HepG2 (cell line): ENCODE measurements around the gene EMC1. TPM values are rescaled to one million over a fixed set of nuclear protein-coding genes. Genes with fewer than 3 reads are reported as not detected.

ENCODE experiments used
- ARID2 ChIP-seq: sonication (generic); formaldehyde crosslinking; IDR thresholded peaks from 2 replicates; pipeline ENCODE4 v1.8.1; 2022; ENCODE audit warnings: mild to moderate bottlenecking, missing genetic modification reagents, borderline replicate concordance
- HMG20B ChIP-seq: conservative IDR thresholded peaks from 2 replicates; pipeline ENCODE4 v1.6.1; 2016; ENCODE audit warnings: missing genetic modification reagents, missing compliant biosample characterization
- HOXA9 ChIP-seq: sonication (generic); formaldehyde crosslinking; IDR thresholded peaks from 2 replicates; pipeline ENCODE4 v1.8.1; 2022; ENCODE audit warnings: missing genetic modification reagents, mild to moderate bottlenecking, moderate library complexity, borderline replicate concordance
- JUN ChIP-seq: sonication (generic); formaldehyde crosslinking; IDR thresholded peaks from 2 replicates; pipeline ENCODE4 v1.4.0; 2020; ENCODE audit warnings: mild to moderate bottlenecking, missing genetic modification reagents
- KDM2A ChIP-seq: sonication (generic); formaldehyde crosslinking; IDR thresholded peaks from 2 replicates; pipeline ENCODE4 v1.4.0; 2020; ENCODE audit warnings: low read depth, missing genetic modification reagents, borderline replicate concordance
- KDM5A ChIP-seq: fragments of 200-600 bp; sonication (generic); IDR thresholded peaks from 2 replicates; pipeline ENCODE4 v1.7.0; 2018; ENCODE audit warnings: antibody characterized with exemption, mild to moderate bottlenecking, low read length, borderline replicate concordance
- MED1 ChIP-seq: sonication (generic); formaldehyde crosslinking; IDR thresholded peaks from 2 replicates; pipeline ENCODE4 v1.4.0; 2020; ENCODE audit warnings: missing genetic modification reagents
- NFKB2 ChIP-seq: sonication (generic); formaldehyde crosslinking; IDR thresholded peaks from 2 replicates; pipeline ENCODE4 v1.4.0; 2020; ENCODE audit warnings: missing genetic modification reagents, borderline replicate concordance
- PAWR ChIP-seq: sonication (generic); formaldehyde crosslinking; IDR thresholded peaks from 2 replicates; pipeline ENCODE4 v1.4.0; 2020; ENCODE audit warnings: missing genetic modification reagents, mild to moderate bottlenecking, borderline replicate concordance
- SOX6 ChIP-seq, 2 experiments: fragments of 450-650 bp in 1 of 2; sonication (generic) in 1 of 2; formaldehyde crosslinking in 1 of 2; IDR thresholded peaks; 2 replicates each; pipeline versions ENCODE4 v1.4.0 to v1.6.1; 2017 to 2020; ENCODE audit warnings: antibody characterized with exemption in 1 of 2, mild to moderate bottlenecking in 1 of 2, missing genetic modification reagents in 1 of 2
- ZFP62 ChIP-seq: sonication (generic); formaldehyde crosslinking; IDR thresholded peaks from 2 replicates; pipeline ENCODE4 v1.4.0; 2020; ENCODE audit warnings: missing genetic modification reagents
- ZFP82 ChIP-seq: sonication (generic); formaldehyde crosslinking; IDR thresholded peaks from 2 replicates; pipeline ENCODE4 v1.5.1; 2020; ENCODE audit warnings: mild to moderate bottlenecking, missing genetic modification reagents, borderline replicate concordance
- ZFX ChIP-seq: sonication (generic); formaldehyde crosslinking; IDR thresholded peaks from 2 replicates; pipeline ENCODE4 v1.4.0; 2020; ENCODE audit warnings: mild to moderate bottlenecking, low read depth, missing genetic modification reagents, moderate library complexity
- ZNF12 ChIP-seq: sonication (generic); formaldehyde crosslinking; IDR thresholded peaks from 2 replicates; pipeline ENCODE4 v1.5.0; 2020; ENCODE audit warnings: missing genetic modification reagents
- ZNF30 ChIP-seq: sonication (generic); formaldehyde crosslinking; IDR thresholded peaks from 2 replicates; pipeline ENCODE4 v1.5.0; 2020; ENCODE audit warnings: mild to moderate bottlenecking, missing genetic modification reagents
- ZNF317 ChIP-seq: sonication (generic); formaldehyde crosslinking; IDR thresholded peaks from 2 replicates; pipeline ENCODE4 v1.5.0; 2020; ENCODE audit warnings: mild to moderate bottlenecking, missing genetic modification reagents
- ZNF343 ChIP-seq: sonication (generic); formaldehyde crosslinking; IDR thresholded peaks from 2 replicates; pipeline ENCODE4 v1.4.0; 2020; ENCODE audit warnings: mild to moderate bottlenecking, missing genetic modification reagents
- ZNF614 ChIP-seq: IDR thresholded peaks from 2 replicates; pipeline ENCODE4 v1.6.1; 2018; ENCODE audit warnings: missing biosample characterization, missing genetic modification reagents, inconsistent platforms, borderline replicate concordance
- ZNF780A ChIP-seq: sonication (generic); formaldehyde crosslinking; IDR thresholded peaks from 2 replicates; pipeline ENCODE4 v1.8.0; 2022; ENCODE audit warnings: mild to moderate bottlenecking, missing genetic modification reagents, moderate library complexity
- polyA plus RNA-seq, 8 experiments: library from polyadenylated mRNA; depleted of rRNA in 3 of 8; stranded (reverse) in 7 of 8; unstranded in 1 of 8; fragments of >200 nt; fragmentation: Illumina TruSeq in 4 of 8; extraction: Trizol in 4 of 8; gene quantifications; 2 replicates each; pipeline versions ENCODE4 v1.2.1 to v1.2.3, GENCODE V29; 2011 to 2016; ENCODE audit warnings: low read depth in 4 of 8, missing spikeins in 1 of 8, mixed read lengths in 1 of 8; ENCODE audit not compliant: insufficient read depth in 1 of 8
- total RNA-seq, 5 experiments: library from RNA; depleted of rRNA; stranded (reverse); fragments of >200 nt; fragmentation: Illumina TruSeq; extraction: Trizol; gene quantifications; 2 replicates each; pipeline ENCODE4 v1.2.3, GENCODE V29; 2016; ENCODE audit warnings: low read depth in 1 of 5
- TF ChIP-seq, protein P1 (sequence below): sonication (generic); formaldehyde crosslinking; IDR thresholded peaks from 2 replicates; pipeline ENCODE4 v1.8.0; 2023; ENCODE audit warnings: mild to moderate bottlenecking, missing genetic modification reagents
- TF ChIP-seq, protein P2 (sequence below): sonication (generic); formaldehyde crosslinking; conservative IDR thresholded peaks from 2 replicates; pipeline ENCODE4 v1.4.0; 2020; ENCODE audit warnings: missing genetic modification reagents
- TF ChIP-seq, protein P3 (sequence below): sonication (generic); formaldehyde crosslinking; IDR thresholded peaks from 2 replicates; pipeline ENCODE4 v1.5.0; 2020; ENCODE audit warnings: mild to moderate bottlenecking, missing genetic modification reagents
- TF ChIP-seq, protein P4 (sequence below), 2 experiments: sonication (generic) in 1 of 2; formaldehyde crosslinking in 1 of 2; IDR thresholded peaks; 2 replicates each; pipeline versions ENCODE4 v1.4.0 to v1.6.1; 2018 to 2020; ENCODE audit warnings: missing genetic modification reagents in 2 of 2, borderline replicate concordance in 1 of 2, low read depth in 1 of 2, mild to moderate bottlenecking in 1 of 2, missing biosample characterization in 1 of 2

EMC1 gene
- total and polyA plus RNA-seq, 2 of the 13 experiments (the other 11 are each of a cell fraction or from before 2014, with no cell fraction given), result 38.0 to 61.3 TPM

DNA sequence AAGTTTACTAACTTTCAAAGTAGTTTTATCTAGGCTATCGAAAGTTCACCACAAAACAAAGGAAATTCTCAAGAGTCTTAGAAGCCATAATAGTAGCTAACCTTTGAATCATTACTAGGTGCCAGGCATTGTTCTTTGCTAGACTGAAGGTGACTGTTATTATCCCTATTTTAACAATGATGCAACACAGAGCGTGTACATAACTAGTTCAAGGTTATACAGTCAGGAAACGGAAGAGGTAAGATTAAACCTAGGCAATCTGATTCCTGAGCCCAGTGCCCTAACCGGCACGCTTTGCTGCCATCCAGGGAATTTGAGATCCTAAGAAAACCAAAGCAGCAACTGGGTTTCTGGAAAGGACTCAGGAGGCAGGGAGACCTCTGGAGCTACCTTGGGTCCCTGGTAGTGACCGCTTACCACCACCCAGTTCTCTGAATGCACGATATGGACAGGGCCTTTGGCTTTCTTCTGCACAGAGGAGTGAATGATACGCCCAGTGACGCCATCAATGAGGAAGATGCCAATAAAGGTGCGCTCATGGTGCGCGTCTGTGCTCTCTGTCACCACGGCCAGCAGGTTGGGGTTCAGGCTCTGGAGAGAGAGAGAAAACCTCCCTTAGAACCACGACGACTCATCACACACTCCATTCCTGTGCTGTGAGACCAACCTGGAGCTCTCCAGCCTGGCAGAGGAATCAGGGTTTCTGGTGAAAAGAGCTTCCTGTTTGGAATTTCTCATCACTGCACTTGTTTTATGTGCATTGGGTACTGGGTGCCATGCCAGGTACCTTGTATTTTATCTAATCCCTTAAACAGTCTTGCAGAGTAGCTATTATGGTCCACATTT, 28.1 kb downstream of the EMC1 start (continued):
- no peak for TF ChIP-seq ZFP82 (CRISPR knock-in tag)
- TF ChIP-seq ZNF614 (CRISPR knock-in tag), result no peak
- no peak for TF ChIP-seq KDM2A (CRISPR knock-in tag)
- TF ChIP-seq ARID2 (CRISPR knock-in tag), result no peak
- TF ChIP-seq ZFX (CRISPR knock-in tag), result no peak
- TF ChIP-seq JUN (CRISPR knock-in tag), result no peak
- peak; percentile 19; the same call in 1 of the 2 replicates for TF ChIP-seq SOX6 (IDR thresholded peaks at IDR 0.05)
- TF ChIP-seq SOX6 (CRISPR knock-in tag; IDR thresholded peaks at IDR 0.05), result peak; percentile 99
- TF ChIP-seq, protein P1, sequence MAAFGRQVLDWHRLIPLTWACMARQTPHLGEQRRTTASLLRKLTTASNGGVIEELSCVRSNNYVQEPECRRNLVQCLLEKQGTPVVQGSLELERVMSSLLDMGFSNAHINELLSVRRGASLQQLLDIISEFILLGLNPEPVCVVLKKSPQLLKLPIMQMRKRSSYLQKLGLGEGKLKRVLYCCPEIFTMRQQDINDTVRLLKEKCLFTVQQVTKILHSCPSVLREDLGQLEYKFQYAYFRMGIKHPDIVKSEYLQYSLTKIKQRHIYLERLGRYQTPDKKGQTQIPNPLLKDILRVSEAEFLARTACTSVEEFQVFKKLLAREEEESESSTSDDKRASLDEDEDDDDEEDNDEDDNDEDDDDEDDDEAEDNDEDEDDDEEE (CRISPR knock-in tag), result no peak
- no peak for TF ChIP-seq HMG20B (CRISPR knock-in tag)
- TF ChIP-seq, protein P2, sequence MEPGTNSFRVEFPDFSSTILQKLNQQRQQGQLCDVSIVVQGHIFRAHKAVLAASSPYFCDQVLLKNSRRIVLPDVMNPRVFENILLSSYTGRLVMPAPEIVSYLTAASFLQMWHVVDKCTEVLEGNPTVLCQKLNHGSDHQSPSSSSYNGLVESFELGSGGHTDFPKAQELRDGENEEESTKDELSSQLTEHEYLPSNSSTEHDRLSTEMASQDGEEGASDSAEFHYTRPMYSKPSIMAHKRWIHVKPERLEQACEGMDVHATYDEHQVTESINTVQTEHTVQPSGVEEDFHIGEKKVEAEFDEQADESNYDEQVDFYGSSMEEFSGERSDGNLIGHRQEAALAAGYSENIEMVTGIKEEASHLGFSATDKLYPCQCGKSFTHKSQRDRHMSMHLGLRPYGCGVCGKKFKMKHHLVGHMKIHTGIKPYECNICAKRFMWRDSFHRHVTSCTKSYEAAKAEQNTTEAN, result no peak
- no peak for TF ChIP-seq HOXA9
- TF ChIP-seq ZFP62 (CRISPR knock-in tag), result no peak
- TF ChIP-seq, protein P3, sequence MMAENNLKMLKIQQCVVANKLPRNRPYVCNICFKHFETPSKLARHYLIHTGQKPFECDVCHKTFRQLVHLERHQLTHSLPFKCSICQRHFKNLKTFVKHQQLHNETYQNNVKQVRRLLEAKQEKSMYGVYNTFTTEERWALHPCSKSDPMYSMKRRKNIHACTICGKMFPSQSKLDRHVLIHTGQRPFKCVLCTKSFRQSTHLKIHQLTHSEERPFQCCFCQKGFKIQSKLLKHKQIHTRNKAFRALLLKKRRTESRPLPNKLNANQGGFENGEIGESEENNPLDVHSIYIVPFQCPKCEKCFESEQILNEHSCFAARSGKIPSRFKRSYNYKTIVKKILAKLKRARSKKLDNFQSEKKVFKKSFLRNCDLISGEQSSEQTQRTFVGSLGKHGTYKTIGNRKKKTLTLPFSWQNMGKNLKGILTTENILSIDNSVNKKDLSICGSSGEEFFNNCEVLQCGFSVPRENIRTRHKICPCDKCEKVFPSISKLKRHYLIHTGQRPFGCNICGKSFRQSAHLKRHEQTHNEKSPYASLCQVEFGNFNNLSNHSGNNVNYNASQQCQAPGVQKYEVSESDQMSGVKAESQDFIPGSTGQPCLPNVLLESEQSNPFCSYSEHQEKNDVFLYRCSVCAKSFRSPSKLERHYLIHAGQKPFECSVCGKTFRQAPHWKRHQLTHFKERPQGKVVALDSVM (CRISPR knock-in tag), result no peak
- peak; percentile 86 for TF ChIP-seq MED1 (CRISPR knock-in tag)
- TF ChIP-seq, protein P4, sequence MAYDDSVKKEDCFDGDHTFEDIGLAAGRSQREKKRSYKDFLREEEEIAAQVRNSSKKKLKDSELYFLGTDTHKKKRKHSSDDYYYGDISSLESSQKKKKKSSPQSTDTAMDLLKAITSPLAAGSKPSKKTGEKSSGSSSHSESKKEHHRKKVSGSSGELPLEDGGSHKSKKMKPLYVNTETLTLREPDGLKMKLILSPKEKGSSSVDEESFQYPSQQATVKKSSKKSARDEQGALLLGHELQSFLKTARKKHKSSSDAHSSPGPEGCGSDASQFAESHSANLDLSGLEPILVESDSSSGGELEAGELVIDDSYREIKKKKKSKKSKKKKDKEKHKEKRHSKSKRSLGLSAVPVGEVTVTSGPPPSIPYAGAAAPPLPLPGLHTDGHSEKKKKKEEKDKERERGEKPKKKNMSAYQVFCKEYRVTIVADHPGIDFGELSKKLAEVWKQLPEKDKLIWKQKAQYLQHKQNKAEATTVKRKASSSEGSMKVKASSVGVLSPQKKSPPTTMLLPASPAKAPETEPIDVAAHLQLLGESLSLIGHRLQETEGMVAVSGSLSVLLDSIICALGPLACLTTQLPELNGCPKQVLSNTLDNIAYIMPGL (CRISPR knock-in tag; IDR thresholded peaks at IDR 0.05; ENCODE audit: borderline replicate concordance in 1 of 2, low read depth in 1 of 2), result no peak
- no peak for TF ChIP-seq ZNF780A (CRISPR knock-in tag)
- TF ChIP-seq ZNF12 (CRISPR knock-in tag), result no peak
- TF ChIP-seq ZNF343, result no peak
- no peak for TF ChIP-seq NFKB2 (CRISPR knock-in tag)
- TF ChIP-seq ZNF30 (CRISPR knock-in tag), result no peak
- TF ChIP-seq PAWR, result no peak
- TF ChIP-seq ZNF317 (CRISPR knock-in tag), result no peak
- TF ChIP-seq KDM5A, result no peak
